ENCODE data around the gene MBD5.
A peak's percentile ranks its signal among the peaks of the same experiment; 100 is the strongest.

Gene MBD5

GRCh38 chr2:148528356-148529064 lies 507.6 kb downstream of the MBD5 start:
- Mint-ChIP-seq H3K27me3 (no peaks in the 10 kb centered on the region), H3K27ac (ENCODE audit: low read depth) (peak overlapping the region; percentile 3), H3K4me1 (peaks cover 32% of the 10 kb centered on the region), H3K36me3 (ENCODE audit: insufficient read depth) (peaks cover 4% of the 10 kb centered on the region), H3K9me3 (no peaks in the 10 kb centered on the region), H3K4me3 (peak overlapping the region; percentile 29)
- DNase-seq (ENCODE audit: low spot score in 2 of 2) (no peak), ATAC-seq (replicated peaks; ENCODE audit: extremely low read depth, poor library complexity, severe bottlenecking) (no peak)

GRCh38 chr2:148529745-148530144 lies 508.9 kb downstream of the MBD5 start:
- Mint-ChIP-seq H3K9me3 (no peaks in the 10 kb centered on the region), H3K4me1 (peaks cover 24% of the 10 kb centered on the region), H3K4me3 (peak overlapping the region; percentile 1)

GRCh38 chr2:148530350-148530749 lies 509.5 kb downstream of the MBD5 start:
- Mint-ChIP-seq H3K9me3 (no peaks in the 10 kb centered on the region), H3K4me1 (peaks cover 19% of the 10 kb centered on the region), H3K36me3 (ENCODE audit: insufficient read depth) (peaks cover 4% of the 10 kb centered on the region), H3K27ac (ENCODE audit: low read depth) (no peak overlapping the region), H3K4me3 (no peak overlapping the region), H3K27me3 (no peaks in the 10 kb centered on the region)
- DNase-seq (ENCODE audit: low spot score in 2 of 2): no peak
- no peak for ATAC-seq (replicated peaks; ENCODE audit: extremely low read depth, poor library complexity, severe bottlenecking)

More at GRCh38 chr2:148529745-148530144, 508.9 kb downstream of the MBD5 start:
- Mint-ChIP-seq H3K27me3 (no peaks in the 10 kb centered on the region), H3K27ac (ENCODE audit: low read depth) (no peak overlapping the region), H3K36me3 (ENCODE audit: insufficient read depth) (peaks cover 4% of the 10 kb centered on the region)
- DNase-seq (ENCODE audit: low spot score in 2 of 2) (no peak), ATAC-seq (replicated peaks; ENCODE audit: extremely low read depth, poor library complexity, severe bottlenecking) (no peak)

GRCh38 chr2:148531235-148531634 lies 510.3 kb downstream of the MBD5 start:
- peaks cover 12% of the 10 kb centered on the region for H3K4me1 Mint-ChIP-seq
- no peaks in the 10 kb centered on the region for H3K9me3 Mint-ChIP-seq

GRCh38 chr2:148531669-148532428 lies 511.0 kb downstream of the MBD5 start:
- no peaks in the 10 kb centered on the region for H3K27me3 Mint-ChIP-seq

More at GRCh38 chr2:148531235-148531634, 510.3 kb downstream of the MBD5 start:
- Mint-ChIP-seq H3K36me3 (ENCODE audit: insufficient read depth) (peaks cover 4% of the 10 kb centered on the region), H3K27me3 (no peaks in the 10 kb centered on the region), H3K27ac (ENCODE audit: low read depth) (no peak overlapping the region), H3K4me3 (no peak overlapping the region)
- DNase-seq (ENCODE audit: low spot score in 2 of 2): no peak
- no peak for ATAC-seq (replicated peaks; ENCODE audit: extremely low read depth, poor library complexity, severe bottlenecking)

DNA sequence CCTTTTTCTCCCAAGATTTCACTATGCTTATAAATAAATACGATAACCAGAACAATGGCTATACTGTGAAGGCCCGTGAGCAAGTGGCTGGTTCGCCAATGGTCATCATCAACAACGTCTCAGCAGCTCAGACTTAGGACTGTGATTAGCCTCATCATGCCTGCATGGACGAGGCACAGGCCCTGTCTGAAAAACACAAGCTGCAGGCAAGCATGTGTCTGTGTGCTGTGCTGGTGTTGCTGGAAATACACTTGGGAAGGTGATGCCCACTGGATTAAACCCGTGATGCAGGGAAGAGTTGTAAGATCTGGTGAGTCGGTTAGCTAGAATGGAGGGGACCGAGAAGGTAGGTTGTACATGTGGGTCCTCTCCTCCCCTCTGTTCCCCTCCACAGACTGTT lies 512.1 kb downstream of the MBD5 start:
- Mint-ChIP-seq H3K4me1 (no peaks in the 10 kb centered on the region), H3K27ac (ENCODE audit: low read depth) (no peak overlapping the region), H3K27me3 (peaks cover 5% of the 10 kb centered on the region), H3K9me3 (no peaks in the 10 kb centered on the region), H3K4me3 (no peak overlapping the region), H3K36me3 (ENCODE audit: insufficient read depth) (peaks cover 4% of the 10 kb centered on the region)
- ATAC-seq (replicated peaks; ENCODE audit: extremely low read depth, poor library complexity, severe bottlenecking): no peak
- no peak for DNase-seq (ENCODE audit: low spot score in 2 of 2)

More at GRCh38 chr2:148531669-148532428, 511.0 kb downstream of the MBD5 start:
- H3K4me3 Mint-ChIP-seq: no peak overlapping the region
- H3K27ac Mint-ChIP-seq (ENCODE audit: low read depth): no peak overlapping the region
- no peak for DNase-seq (ENCODE audit: low spot score in 2 of 2)
- H3K9me3 Mint-ChIP-seq: no peaks in the 10 kb centered on the region
- H3K36me3 Mint-ChIP-seq (ENCODE audit: insufficient read depth): peaks cover 4% of the 10 kb centered on the region
- H3K4me1 Mint-ChIP-seq: peaks cover 6% of the 10 kb centered on the region
- ATAC-seq (replicated peaks; ENCODE audit: extremely low read depth, poor library complexity, severe bottlenecking): no peak

- no peak for ATAC-seq (replicated peaks; ENCODE audit: extremely low read depth, poor library complexity, severe bottlenecking)
- Mint-ChIP-seq H3K4me1 (no peaks in the 10 kb centered on the region), H3K9me3 (no peaks in the 10 kb centered on the region), H3K27ac (ENCODE audit: low read depth) (no peak overlapping the region), H3K4me3 (no peak overlapping the region), H3K36me3 (ENCODE audit: insufficient read depth) (peaks cover 4% of the 10 kb centered on the region), H3K27me3 (peaks cover 9% of the 10 kb centered on the region)
- DNase-seq (ENCODE audit: low spot score in 2 of 2): no peak
These were observed 512.8 kb downstream of the MBD5 start for GRCh38 chr2:148533685-148534084.

GRCh38 chr2:148534416-148535204 lies 513.7 kb downstream of the MBD5 start:
- Mint-ChIP-seq H3K27me3 (peaks cover 9% of the 10 kb centered on the region), H3K4me1 (no peaks in the 10 kb centered on the region), H3K9me3 (no peaks in the 10 kb centered on the region), H3K4me3 (no peak overlapping the region), H3K36me3 (ENCODE audit: insufficient read depth) (peaks cover 4% of the 10 kb centered on the region), H3K27ac (ENCODE audit: low read depth) (no peak overlapping the region)
- no peak for ATAC-seq (replicated peaks; ENCODE audit: extremely low read depth, poor library complexity, severe bottlenecking)
- DNase-seq (ENCODE audit: low spot score in 2 of 2): no peak

DNA sequence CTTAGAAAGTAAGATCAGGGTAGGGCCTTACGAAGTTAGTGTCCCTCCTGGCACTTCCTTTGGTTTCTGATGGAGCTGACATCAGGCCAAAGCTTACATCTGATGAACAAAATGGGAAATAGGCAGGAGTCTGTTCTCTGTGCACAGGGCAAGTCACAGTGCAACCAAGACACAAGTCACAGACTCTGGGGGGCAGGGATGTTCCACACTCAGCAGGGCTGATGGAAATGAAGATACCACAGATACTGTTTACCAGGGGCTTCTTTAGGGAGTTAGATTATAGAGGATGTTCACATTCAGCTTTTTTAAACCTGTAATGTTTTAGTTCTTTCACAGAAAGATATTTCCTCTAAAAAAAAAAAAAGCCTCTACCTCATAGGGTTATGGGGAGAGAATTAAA lies 517.5 kb downstream of the MBD5 start:
- Mint-ChIP-seq H3K4me3 (no peak overlapping the region), H3K27me3 (peaks cover 20% of the 10 kb centered on the region), H3K36me3 (ENCODE audit: insufficient read depth) (no peaks in the 10 kb centered on the region), H3K4me1 (peaks cover 7% of the 10 kb centered on the region), H3K9me3 (no peaks in the 10 kb centered on the region), H3K27ac (ENCODE audit: low read depth) (no peak overlapping the region)
- DNase-seq (ENCODE audit: low spot score in 2 of 2) (no peak), ATAC-seq (replicated peaks; ENCODE audit: extremely low read depth, poor library complexity, severe bottlenecking) (no peak)

DNA sequence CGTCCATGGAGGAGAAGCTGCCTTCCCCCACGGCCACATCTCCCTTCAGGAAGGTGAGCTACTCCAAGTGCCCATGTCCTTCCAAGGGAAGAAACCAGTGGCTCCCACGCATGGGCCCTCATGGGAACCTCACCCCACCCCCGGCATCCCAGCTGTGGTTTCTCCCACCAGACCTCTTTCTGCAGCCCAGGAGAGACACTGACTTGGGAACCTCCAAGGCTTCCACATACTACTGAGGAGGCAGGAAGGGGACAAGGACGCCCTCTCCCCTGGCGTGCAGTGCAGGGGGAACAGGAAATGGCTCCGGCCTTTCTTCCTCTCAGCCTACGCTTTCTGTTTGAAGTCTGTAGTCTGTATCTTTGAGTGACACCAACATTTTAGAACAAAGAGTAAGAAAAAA lies 519.1 kb downstream of the MBD5 start:
- Mint-ChIP-seq H3K9me3 (no peaks in the 10 kb centered on the region), H3K4me1 (peaks cover 7% of the 10 kb centered on the region), H3K36me3 (ENCODE audit: insufficient read depth) (no peaks in the 10 kb centered on the region), H3K4me3 (no peak overlapping the region), H3K27me3 (peaks cover 20% of the 10 kb centered on the region), H3K27ac (ENCODE audit: low read depth) (no peak overlapping the region)
- DNase-seq (ENCODE audit: low spot score in 2 of 2) (no peak), ATAC-seq (replicated peaks; ENCODE audit: extremely low read depth, poor library complexity, severe bottlenecking) (no peak)

DNA sequence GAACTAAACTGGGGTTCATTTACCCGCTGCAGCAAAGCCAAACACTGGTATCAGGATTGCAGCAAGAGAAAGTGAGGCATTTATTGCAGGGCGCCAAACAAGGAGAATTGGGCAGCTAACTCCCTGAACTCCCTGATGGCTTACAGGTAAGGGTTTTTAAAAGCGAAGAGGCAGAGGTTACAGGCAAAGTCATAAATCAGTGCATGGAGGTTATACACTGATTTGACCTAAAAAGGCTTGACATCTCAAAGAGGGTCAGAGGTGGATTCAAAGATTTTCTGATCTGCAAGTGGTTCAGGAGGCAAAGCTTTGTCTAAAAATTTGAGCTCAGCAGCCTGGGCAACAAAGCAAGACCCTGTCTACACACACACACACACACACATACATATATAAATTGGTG lies 520.9 kb downstream of the MBD5 start:
- Mint-ChIP-seq H3K4me1 (peaks cover 14% of the 10 kb centered on the region), H3K27me3 (peaks cover 20% of the 10 kb centered on the region), H3K36me3 (ENCODE audit: insufficient read depth) (peaks cover 2% of the 10 kb centered on the region), H3K27ac (ENCODE audit: low read depth) (no peak overlapping the region), H3K4me3 (no peak overlapping the region), H3K9me3 (no peaks in the 10 kb centered on the region)
- no peak for DNase-seq (ENCODE audit: low spot score in 2 of 2)
- no peak for ATAC-seq (replicated peaks; ENCODE audit: extremely low read depth, poor library complexity, severe bottlenecking)

DNA sequence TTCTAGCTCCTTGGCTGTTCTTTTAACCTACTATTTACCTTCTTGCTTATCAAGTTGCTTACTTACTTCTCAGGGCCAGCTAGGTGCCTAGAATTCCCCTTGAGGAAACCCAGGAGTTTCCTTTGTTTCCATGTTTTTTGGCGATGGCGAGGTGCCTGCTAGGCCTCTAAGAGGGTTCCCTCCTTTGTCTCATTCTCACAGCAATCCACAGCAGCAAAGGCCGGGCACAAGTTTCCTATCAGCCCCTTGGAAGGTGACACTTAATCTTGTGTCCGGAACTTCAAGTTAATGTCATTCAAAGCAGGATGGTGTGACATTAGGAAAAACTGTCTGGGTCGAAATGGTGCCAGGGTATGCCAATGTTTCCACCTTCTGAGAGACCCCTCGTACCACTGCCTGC lies 521.7 kb downstream of the MBD5 start:
- DNase-seq (ENCODE audit: low spot score in 2 of 2): no peak
- H3K27me3 Mint-ChIP-seq: peaks cover 19% of the 10 kb centered on the region
- no peaks in the 10 kb centered on the region for H3K9me3 Mint-ChIP-seq
- no peak for ATAC-seq (replicated peaks; ENCODE audit: extremely low read depth, poor library complexity, severe bottlenecking)
- no peak overlapping the region for H3K4me3 Mint-ChIP-seq
- H3K27ac Mint-ChIP-seq (ENCODE audit: low read depth): no peak overlapping the region
- peaks cover 14% of the 10 kb centered on the region for H3K4me1 Mint-ChIP-seq
- peaks cover 4% of the 10 kb centered on the region for H3K36me3 Mint-ChIP-seq (ENCODE audit: insufficient read depth)

Data from central memory CD8-positive, alpha-beta T cell (primary cell).